ENCODE measurements around the gene TJP3.

Gene TJP3

DNA sequence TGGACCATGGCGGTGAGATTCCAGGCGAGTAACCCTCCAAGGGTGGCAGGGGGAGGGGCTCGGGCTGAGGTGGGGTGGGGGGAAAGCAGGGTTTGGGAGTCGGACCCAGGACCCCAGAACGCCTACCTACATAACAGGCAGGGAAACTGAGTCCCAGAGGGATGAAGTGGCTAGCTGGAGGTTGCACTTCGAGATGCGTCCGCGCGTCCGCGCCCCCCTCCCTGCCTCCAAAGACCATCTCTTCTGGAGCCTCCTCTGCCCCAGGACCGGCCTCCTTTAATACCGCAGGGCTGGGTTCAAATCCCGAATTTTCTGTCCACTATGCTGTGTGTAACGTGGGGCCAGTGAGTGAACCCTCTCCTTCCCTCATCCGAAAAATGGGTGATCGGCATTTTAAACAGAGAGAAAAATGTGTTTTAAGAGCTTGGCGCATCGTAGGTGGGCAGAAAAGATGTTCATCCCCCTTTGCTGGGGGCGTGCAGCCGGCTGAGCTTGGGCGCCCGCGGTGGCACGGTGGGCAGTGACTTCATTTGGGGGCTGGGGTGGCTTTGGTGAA is 13.8 kb downstream of the TJP3 start:
- H3K4me3 ChIP-seq (ENCODE audit: extremely low read depth, insufficient read depth, low read length, poor library complexity, severe bottlenecking), result peak overlapping the region; percentile 18
- 2 to 4% methylated on average over 14 to 21 of the region's 26 CpGs for WGBS, 2 experiments (ENCODE audit: insufficient coverage in 2 of 2)

DNA sequence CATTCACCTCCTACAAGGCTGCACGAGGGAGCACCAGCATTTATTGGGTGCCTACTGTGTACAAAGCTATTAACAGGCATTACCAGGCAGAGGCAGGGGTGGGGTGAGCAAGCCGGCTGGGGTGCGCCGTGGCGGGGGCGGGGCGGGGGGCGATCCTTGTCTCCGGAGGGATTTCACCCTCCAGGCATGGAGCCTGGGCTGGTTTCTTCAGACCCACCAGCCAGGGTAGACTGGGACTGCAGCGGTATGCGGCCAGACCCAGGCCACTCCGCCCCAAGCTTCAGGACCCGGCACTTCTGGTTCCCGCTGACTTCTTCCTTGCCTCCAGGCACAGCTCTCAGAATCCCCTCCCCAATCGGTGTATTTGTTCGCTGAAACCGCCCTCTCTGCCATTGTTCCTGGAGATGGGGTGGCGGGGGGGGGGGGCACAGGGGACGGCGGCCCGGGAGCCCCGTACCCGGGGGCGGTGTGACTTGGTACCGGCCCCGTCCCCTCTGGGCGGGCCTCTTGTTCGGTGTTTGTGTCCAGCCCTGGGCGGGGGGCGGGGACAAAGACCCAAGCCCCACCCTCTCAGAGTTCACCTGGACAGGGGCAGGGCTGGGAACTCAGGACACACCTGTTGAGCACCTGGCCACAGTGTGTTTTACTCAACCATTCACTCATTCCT is 14.4 kb downstream of the TJP3 start:
- Histone ChIP-seq H3K4me3 (ENCODE audit: extremely low read depth, insufficient read depth, low read length, poor library complexity, severe bottlenecking) (peak overlapping the region; percentile 18), H3K4me1 (ENCODE audit: control insufficient read depth, insufficient read depth, low read length, poor library complexity, severe bottlenecking) (no peaks in the 10 kb centered on the region), H3K36me3 (ENCODE audit: control insufficient read depth, insufficient read depth, low read length) (no peaks in the 10 kb centered on the region), H3K9me3 (ENCODE audit: control insufficient read depth, low read length) (no peaks in the 10 kb centered on the region), H3K27ac (ENCODE audit: low read depth, low read length, severe bottlenecking) (no peak overlapping the region)
- 3 to 5% methylated on average over 9 to 16 of the region's 30 CpGs for WGBS, 2 experiments (ENCODE audit: insufficient coverage in 2 of 2)

More for the DNA sequence above, 13.8 kb downstream of the TJP3 start:
- H3K27ac ChIP-seq (ENCODE audit: low read depth, low read length, severe bottlenecking), result no peak overlapping the region
- H3K36me3 ChIP-seq (ENCODE audit: control insufficient read depth, insufficient read depth, low read length), result no peaks in the 10 kb centered on the region
- H3K9me3 ChIP-seq (ENCODE audit: control insufficient read depth, low read length), result no peaks in the 10 kb centered on the region
- no peaks in the 10 kb centered on the region for H3K4me1 ChIP-seq (ENCODE audit: control insufficient read depth, insufficient read depth, low read length, poor library complexity, severe bottlenecking)

DNA sequence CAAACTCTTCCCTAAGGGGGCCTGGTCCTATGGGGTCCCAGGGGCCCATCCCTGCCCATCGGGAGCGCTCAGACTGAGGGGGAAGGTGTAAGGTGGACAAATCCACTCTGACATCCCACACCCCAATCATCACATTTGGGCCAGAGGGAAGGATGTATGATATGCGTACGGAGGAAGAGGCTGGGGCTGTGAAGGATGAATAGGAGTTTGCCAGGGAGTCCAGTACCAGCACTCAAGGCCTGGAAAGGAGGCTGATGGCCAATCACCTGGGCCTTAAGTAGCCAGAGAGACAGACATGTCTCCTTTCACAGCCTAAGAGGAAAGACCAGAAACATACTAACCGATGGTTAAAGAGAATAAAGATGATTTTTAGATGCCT is 14.9 kb downstream of the TJP3 start:
- Histone ChIP-seq H3K4me3 (ENCODE audit: extremely low read depth, insufficient read depth, low read length, poor library complexity, severe bottlenecking) (no peak overlapping the region), H3K4me1 (ENCODE audit: control insufficient read depth, insufficient read depth, low read length, poor library complexity, severe bottlenecking) (peaks cover 2% of the 10 kb centered on the region), H3K36me3 (ENCODE audit: control insufficient read depth, insufficient read depth, low read length) (no peaks in the 10 kb centered on the region), H3K9me3 (ENCODE audit: control insufficient read depth, low read length) (no peaks in the 10 kb centered on the region), H3K27ac (ENCODE audit: low read depth, low read length, severe bottlenecking) (no peak overlapping the region)
- 70 to 100% methylated on average over 1 to 2 of the region's 5 CpGs for WGBS, 2 experiments (ENCODE audit: insufficient coverage in 2 of 2)

DNA sequence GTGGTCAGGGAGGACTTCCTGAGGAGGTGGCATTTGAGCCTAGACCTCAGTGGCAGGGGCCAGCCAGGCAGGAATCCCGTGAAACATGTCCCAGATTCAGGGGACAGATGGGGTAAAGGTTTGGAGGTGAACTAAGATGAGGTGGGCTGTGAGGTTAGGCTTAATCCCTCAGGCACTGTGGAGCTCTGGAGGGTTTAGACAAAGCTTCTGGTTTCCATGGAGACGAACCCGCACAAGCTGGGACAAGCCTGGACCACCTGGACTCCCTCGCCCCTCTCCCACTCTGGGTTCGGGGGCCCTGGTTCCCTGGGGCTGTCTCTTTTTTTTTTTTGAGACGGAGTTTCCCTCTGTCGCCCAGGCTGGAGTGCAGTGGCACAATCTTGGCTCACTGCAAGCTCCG is 15.7 kb downstream of the TJP3 start:
- H3K27ac ChIP-seq (ENCODE audit: low read depth, low read length, severe bottlenecking), result no peak overlapping the region
- H3K36me3 ChIP-seq (ENCODE audit: control insufficient read depth, insufficient read depth, low read length), result no peaks in the 10 kb centered on the region
- 57 to 69% methylated on average over 4 to 8 of the region's 8 CpGs for WGBS, 2 experiments (ENCODE audit: insufficient coverage in 2 of 2)
- no peak overlapping the region for H3K4me3 ChIP-seq (ENCODE audit: extremely low read depth, insufficient read depth, low read length, poor library complexity, severe bottlenecking)
- H3K9me3 ChIP-seq (ENCODE audit: control insufficient read depth, low read length), result no peaks in the 10 kb centered on the region
- H3K4me1 ChIP-seq (ENCODE audit: control insufficient read depth, insufficient read depth, low read length, poor library complexity, severe bottlenecking), result peaks cover 6% of the 10 kb centered on the region

DNA sequence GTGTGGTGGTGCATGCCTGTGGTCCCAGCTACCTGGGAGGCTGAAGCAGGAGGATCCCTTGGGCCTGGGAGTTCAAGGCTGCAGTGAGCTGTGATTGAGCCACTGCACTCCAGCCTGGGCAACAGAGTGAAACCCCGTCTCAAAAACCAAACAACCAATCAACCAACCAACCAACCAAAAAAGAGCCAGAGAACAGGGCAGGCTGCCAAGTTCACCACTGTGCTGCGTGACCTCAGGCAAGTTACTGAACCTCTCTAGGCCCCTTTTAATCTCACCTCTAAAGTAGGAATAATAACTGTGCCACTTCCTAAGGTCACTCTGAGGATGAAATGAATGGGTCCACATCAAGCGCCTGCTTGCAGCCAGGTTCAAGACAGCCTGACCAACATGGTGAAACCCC is 16.9 kb downstream of the TJP3 start:
- H3K4me3 ChIP-seq (ENCODE audit: extremely low read depth, insufficient read depth, low read length, poor library complexity, severe bottlenecking), result no peak overlapping the region
- WGBS, 2 experiments (ENCODE audit: insufficient coverage in 2 of 2), result 83% methylated on average over 1 of the region's 3 CpGs; no CpG with 5 or more reads in 1 of the 2 experiments
- H3K36me3 ChIP-seq (ENCODE audit: control insufficient read depth, insufficient read depth, low read length), result no peaks in the 10 kb centered on the region
- H3K27ac ChIP-seq (ENCODE audit: low read depth, low read length, severe bottlenecking), result no peak overlapping the region
- no peaks in the 10 kb centered on the region for H3K9me3 ChIP-seq (ENCODE audit: control insufficient read depth, low read length)
- H3K4me1 ChIP-seq (ENCODE audit: control insufficient read depth, insufficient read depth, low read length, poor library complexity, severe bottlenecking), result peaks cover 6% of the 10 kb centered on the region

DNA sequence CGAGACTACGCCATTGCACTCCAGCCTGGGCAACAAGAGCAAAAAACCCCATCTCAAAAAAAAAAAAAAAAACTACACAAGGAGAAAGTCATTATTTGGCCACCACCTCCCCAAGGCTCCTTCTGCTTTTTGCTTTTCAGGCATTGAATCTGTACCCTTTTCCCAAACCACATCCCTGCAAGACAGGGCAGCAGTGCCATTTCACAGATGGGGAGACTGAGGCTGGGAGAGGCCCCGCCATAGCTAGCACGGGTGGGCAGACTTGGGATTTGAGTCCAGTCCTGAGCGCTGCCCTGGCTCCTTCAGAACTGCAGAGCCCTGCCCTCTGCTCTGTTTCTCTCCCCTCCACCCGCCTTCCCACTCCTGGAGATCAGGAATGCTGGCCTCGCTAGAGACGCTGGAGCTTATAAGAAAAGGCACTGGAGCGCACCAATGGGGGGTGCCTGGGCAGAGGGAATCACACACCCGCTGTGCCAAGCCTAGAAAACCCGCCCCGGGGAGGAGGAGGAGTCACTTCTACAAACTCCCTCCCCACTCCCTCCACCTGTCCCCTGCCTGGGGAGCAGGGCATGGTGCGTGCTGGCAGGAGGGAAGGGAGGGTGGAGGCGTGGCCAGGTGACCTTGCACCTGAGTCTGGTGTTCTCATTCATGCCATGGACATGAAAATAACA is 17.6 kb downstream of the TJP3 start:
- H3K9me3 ChIP-seq (ENCODE audit: control insufficient read depth, low read length), result no peaks in the 10 kb centered on the region
- WGBS, 2 experiments (ENCODE audit: insufficient coverage in 2 of 2), result 18 to 56% methylated on average over 6 to 7 of the region's 14 CpGs
- no peaks in the 10 kb centered on the region for H3K36me3 ChIP-seq (ENCODE audit: control insufficient read depth, insufficient read depth, low read length)
- peaks cover 6% of the 10 kb centered on the region for H3K4me1 ChIP-seq (ENCODE audit: control insufficient read depth, insufficient read depth, low read length, poor library complexity, severe bottlenecking)
- H3K4me3 ChIP-seq (ENCODE audit: extremely low read depth, insufficient read depth, low read length, poor library complexity, severe bottlenecking), result no peak overlapping the region
- no peak overlapping the region for H3K27ac ChIP-seq (ENCODE audit: low read depth, low read length, severe bottlenecking)

DNA sequence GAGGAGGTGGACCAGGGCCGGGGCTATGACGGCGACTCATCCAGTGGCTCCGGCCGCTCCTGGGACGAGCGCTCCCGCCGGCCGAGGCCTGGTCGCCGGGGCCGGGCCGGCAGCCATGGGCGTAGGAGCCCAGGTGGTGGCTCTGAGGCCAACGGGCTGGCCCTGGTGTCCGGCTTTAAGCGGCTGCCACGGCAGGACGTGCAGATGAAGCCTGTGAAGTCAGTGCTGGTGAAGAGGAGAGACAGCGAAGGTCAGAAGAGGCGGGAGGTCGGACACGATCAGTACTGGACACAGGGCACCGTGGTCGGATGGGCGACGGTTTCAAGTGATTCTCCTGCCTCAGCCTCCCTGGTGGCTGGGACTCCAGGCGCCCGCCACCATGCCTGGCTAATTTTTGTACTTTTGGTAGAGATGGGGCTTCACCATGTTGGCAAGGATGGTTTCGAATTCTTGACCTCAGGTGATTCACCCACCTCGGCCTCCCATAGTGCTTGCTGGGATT is 22.3 kb downstream of the TJP3 start:
- no peak overlapping the region for H3K4me3 ChIP-seq (ENCODE audit: extremely low read depth, insufficient read depth, low read length, poor library complexity, severe bottlenecking)
- no peaks in the 10 kb centered on the region for H3K9me3 ChIP-seq (ENCODE audit: control insufficient read depth, low read length)
- H3K27ac ChIP-seq (ENCODE audit: low read depth, low read length, severe bottlenecking), result no peak overlapping the region
- no peaks in the 10 kb centered on the region for H3K36me3 ChIP-seq (ENCODE audit: control insufficient read depth, insufficient read depth, low read length)
- H3K4me1 ChIP-seq (ENCODE audit: control insufficient read depth, insufficient read depth, low read length, poor library complexity, severe bottlenecking), result peaks cover 6% of the 10 kb centered on the region
- WGBS, 2 experiments (ENCODE audit: insufficient coverage in 2 of 2), result 92 to 93% methylated on average over 28 to 32 of the region's 32 CpGs

DNA sequence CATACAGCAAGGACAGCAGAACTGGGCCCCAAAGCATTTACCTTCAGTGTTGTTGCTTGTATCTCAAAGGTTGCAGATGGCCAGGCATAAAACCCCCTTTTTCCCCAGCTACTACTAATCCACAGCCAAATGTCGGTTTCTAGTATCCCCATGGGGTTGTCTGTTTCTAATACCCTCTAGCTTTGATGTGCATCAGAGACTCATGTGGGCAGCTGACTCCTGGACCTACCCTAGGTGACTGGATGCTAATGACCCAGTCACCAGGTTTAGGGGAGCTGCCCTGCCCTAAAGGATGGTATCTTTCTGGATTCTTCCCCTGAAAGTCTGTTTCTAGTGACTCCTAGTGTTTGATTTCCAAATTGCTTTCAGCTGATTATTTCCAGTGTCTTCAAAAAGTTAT is 23.9 kb downstream of the TJP3 start:
- H3K9me3 ChIP-seq (ENCODE audit: control insufficient read depth, low read length), result no peaks in the 10 kb centered on the region
- no peak overlapping the region for H3K4me3 ChIP-seq (ENCODE audit: extremely low read depth, insufficient read depth, low read length, poor library complexity, severe bottlenecking)
- WGBS, 2 experiments (ENCODE audit: insufficient coverage in 2 of 2), result 75 to 100% methylated on average over 1 of the region's 1 CpG
- no peak overlapping the region for H3K27ac ChIP-seq (ENCODE audit: low read depth, low read length, severe bottlenecking)
- H3K36me3 ChIP-seq (ENCODE audit: control insufficient read depth, insufficient read depth, low read length), result no peaks in the 10 kb centered on the region
- peaks cover 6% of the 10 kb centered on the region for H3K4me1 ChIP-seq (ENCODE audit: control insufficient read depth, insufficient read depth, low read length, poor library complexity, severe bottlenecking)

DNA sequence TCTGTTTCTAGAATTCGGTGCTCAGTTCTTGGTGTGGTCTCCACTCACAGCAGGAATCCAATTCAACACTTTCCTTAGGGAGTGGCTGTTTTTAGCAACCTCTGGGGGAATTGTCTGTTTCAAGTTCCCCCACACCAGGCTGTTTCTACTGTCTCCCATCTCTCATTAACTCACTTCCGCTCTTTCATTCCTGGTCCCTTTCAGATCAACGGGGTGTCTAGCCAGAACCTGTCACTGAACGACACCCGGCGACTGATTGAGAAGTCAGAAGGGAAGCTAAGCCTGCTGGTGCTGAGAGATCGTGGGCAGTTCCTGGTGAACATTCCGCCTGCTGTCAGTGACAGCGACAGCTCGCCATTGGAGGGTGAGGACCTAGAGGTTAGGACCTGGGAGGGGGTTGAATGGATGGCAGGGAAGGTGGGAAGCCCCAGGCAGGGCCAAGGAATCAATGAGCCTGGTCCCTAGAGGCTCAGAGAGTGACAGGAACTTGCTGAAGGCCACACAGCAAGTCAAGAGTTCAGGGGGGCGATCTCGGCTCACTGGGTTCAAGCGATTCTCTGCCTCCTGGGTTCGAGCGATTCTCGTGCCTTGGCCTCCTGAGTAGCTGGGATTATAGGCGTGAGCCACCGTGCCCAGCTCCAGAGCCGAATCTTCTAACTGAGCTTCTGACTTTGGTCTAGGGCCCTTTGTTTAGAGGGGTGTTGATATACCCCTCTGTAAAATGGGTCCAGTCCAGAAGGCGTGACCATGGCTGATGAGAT is 25.5 kb downstream of the TJP3 start:
- Histone ChIP-seq H3K4me3 (ENCODE audit: extremely low read depth, insufficient read depth, low read length, poor library complexity, severe bottlenecking) (no peak overlapping the region), H3K4me1 (ENCODE audit: control insufficient read depth, insufficient read depth, low read length, poor library complexity, severe bottlenecking) (no peaks in the 10 kb centered on the region), H3K9me3 (ENCODE audit: control insufficient read depth, low read length) (no peaks in the 10 kb centered on the region), H3K36me3 (ENCODE audit: control insufficient read depth, insufficient read depth, low read length) (no peaks in the 10 kb centered on the region), H3K27ac (ENCODE audit: low read depth, low read length, severe bottlenecking) (no peak overlapping the region)
- WGBS, 2 experiments (ENCODE audit: insufficient coverage in 2 of 2), result 86 to 87% methylated on average over 18 to 19 of the region's 20 CpGs

DNA sequence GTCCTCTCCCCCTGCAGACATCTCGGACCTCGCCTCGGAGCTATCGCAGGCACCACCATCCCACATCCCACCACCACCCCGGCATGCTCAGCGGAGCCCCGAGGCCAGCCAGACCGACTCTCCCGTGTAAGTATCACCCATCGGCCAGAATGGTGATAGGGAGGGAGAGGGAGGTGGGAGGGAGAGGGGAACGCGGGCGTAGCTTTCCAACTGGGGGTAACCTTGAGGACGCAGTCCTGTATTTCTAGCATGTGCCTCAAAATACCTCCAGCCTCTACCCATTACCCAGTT is 26.1 kb downstream of the TJP3 start:
- 89 to 100% methylated on average over 1 of the region's 14 CpGs for WGBS, 2 experiments (ENCODE audit: insufficient coverage in 2 of 2)
- Histone ChIP-seq H3K36me3 (ENCODE audit: control insufficient read depth, insufficient read depth, low read length) (no peaks in the 10 kb centered on the region), H3K27ac (ENCODE audit: low read depth, low read length, severe bottlenecking) (no peak overlapping the region), H3K9me3 (ENCODE audit: control insufficient read depth, low read length) (no peaks in the 10 kb centered on the region), H3K4me3 (ENCODE audit: extremely low read depth, insufficient read depth, low read length, poor library complexity, severe bottlenecking) (no peak overlapping the region), H3K4me1 (ENCODE audit: control insufficient read depth, insufficient read depth, low read length, poor library complexity, severe bottlenecking) (no peaks in the 10 kb centered on the region)

Measured in mesodermal cell (in vitro differentiated cells).